K562 (cell line): ENCODE results near the gene TMPO. TPM values are rescaled to one million over a fixed set of nuclear protein-coding genes. Genes with fewer than 3 reads are reported as not detected.

Experiments used
- ATF7 ChIP-seq: fragments of 450-650 bp; IDR thresholded peaks from 2 replicates; pipeline ENCODE4 v1.7.1; 2014; ENCODE audit warnings: mild to moderate bottlenecking, moderate library complexity
- ELF1 ChIP-seq: fragments of 200-800 bp; sonication (Bioruptor generic); IDR thresholded peaks from 2 replicates; pipeline ENCODE4 v1.6.1; 2016; ENCODE audit warnings: missing genetic modification characterization, missing compliant biosample characterization
- ETS1 ChIP-seq: conservative IDR thresholded peaks from 2 replicates; pipeline ENCODE4 v1.6.1; 2011; ENCODE audit warnings: low read depth, mild to moderate bottlenecking, low read length; ENCODE audit not compliant: control insufficient read depth
- JUND ChIP-seq, 2 experiments: IDR thresholded peaks; 2 replicates in 1 of 2; 3 replicates in 1 of 2; pipeline ENCODE4 v1.6.1; 2011; ENCODE audit warnings: borderline replicate concordance in 2 of 2, low read depth in 2 of 2, low read length in 2 of 2, improper control_type of control experiment in 1 of 2, missing biosample characterization in 1 of 2, missing genetic modification characterization in 1 of 2, missing genetic modification reagents in 1 of 2
- KDM4B ChIP-seq, 2 experiments: fragments of 450-650 bp in 1 of 2; sonication (generic) in 1 of 2; IDR thresholded peaks; 2 replicates each; pipeline ENCODE4 v1.6.1; 2016 to 2017; ENCODE audit warnings: borderline replicate concordance in 2 of 2, antibody characterized with exemption in 1 of 2, low read depth in 1 of 2, mild to moderate bottlenecking in 1 of 2
- L3MBTL2 ChIP-seq: fragments of 450-650 bp; IDR thresholded peaks from 2 replicates; pipeline ENCODE4 v1.6.1; 2016; ENCODE audit warnings: mild to moderate bottlenecking, moderate library complexity
- MED1 ChIP-seq: sonication (generic); formaldehyde crosslinking; IDR thresholded peaks from 2 replicates; pipeline ENCODE4 v1.8.1; 2023; ENCODE audit warnings: missing genetic modification reagents, borderline replicate concordance
- ZNF134 ChIP-seq: fragments of 250-450 bp; sonication (Bioruptor Pico); conservative IDR thresholded peaks from 2 replicates; pipeline ENCODE4 v1.4.0; 2020
- polyA plus RNA-seq, 8 experiments: library from polyadenylated mRNA; depleted of rRNA in 4 of 8; stranded (reverse) in 5 of 8; unstranded in 3 of 8; fragments of >200 nt; fragmentation: Nextera tagmentation in 2 of 8; fragmentation: Illumina TruSeq in 1 of 8; extraction: Ambion mirVana in 2 of 8; extraction: Trizol in 1 of 8; gene quantifications; 2 replicates each; pipeline versions ENCODE4 v1.2.1 to v1.2.3, GENCODE V29; 2011 to 2014; ENCODE audit warnings: inconsistent platforms in 1 of 8, missing spikeins in 1 of 8
- total RNA-seq, 7 experiments: library from RNA; depleted of rRNA in 6 of 7; stranded (reverse); fragments of >200 nt in 6 of 7; fragmentation: Illumina TruSeq in 2 of 7; extraction: Trizol in 2 of 7; gene quantifications; 2 replicates each; pipeline versions ENCODE4 v1.2.1 to v1.2.3, GENCODE V29; 2011 to 2021; ENCODE audit warnings: low replicate concordance in 1 of 7
- TF ChIP-seq, protein P1 (sequence below), 3 experiments: IDR thresholded peaks in 2 of 3; conservative IDR thresholded peaks in 1 of 3; 2 replicates each; pipeline ENCODE4 v1.5.1; 2011 to 2012; ENCODE audit warnings: low read length in 3 of 3, mild to moderate bottlenecking in 3 of 3, control low read depth in 2 of 3, improper control_type of control experiment in 1 of 3, inconsistent platforms in 1 of 3, low read depth in 1 of 3, mixed read lengths in 1 of 3, moderate library complexity in 1 of 3; ENCODE audit not compliant: insufficient read depth in 2 of 3
- TF ChIP-seq, protein P2 (sequence below): fragments of 250-450 bp; sonication (Bioruptor Pico); IDR thresholded peaks from 2 replicates; pipeline ENCODE4 v1.5.0; 2021

TMPO gene
- total and polyA plus RNA-seq, 9 of the 15 experiments (the other 6 are each of a cell fraction or from before 2014, with no cell fraction given), result 62.1 to 263 (median 182) TPM

- TF ChIP-seq, protein P1, sequence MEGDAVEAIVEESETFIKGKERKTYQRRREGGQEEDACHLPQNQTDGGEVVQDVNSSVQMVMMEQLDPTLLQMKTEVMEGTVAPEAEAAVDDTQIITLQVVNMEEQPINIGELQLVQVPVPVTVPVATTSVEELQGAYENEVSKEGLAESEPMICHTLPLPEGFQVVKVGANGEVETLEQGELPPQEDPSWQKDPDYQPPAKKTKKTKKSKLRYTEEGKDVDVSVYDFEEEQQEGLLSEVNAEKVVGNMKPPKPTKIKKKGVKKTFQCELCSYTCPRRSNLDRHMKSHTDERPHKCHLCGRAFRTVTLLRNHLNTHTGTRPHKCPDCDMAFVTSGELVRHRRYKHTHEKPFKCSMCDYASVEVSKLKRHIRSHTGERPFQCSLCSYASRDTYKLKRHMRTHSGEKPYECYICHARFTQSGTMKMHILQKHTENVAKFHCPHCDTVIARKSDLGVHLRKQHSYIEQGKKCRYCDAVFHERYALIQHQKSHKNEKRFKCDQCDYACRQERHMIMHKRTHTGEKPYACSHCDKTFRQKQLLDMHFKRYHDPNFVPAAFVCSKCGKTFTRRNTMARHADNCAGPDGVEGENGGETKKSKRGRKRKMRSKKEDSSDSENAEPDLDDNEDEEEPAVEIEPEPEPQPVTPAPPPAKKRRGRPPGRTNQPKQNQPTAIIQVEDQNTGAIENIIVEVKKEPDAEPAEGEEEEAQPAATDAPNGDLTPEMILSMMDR (IDR thresholded peaks at IDR 0.05 in 2 of 3, conservative IDR thresholded peaks at IDR 0.05 in 1 of 3; ENCODE audit: insufficient read depth in 2 of 3, low read depth in 1 of 3, low read length in 3 of 3), result peak; percentile 87 to 90 (median 88)
- peak; percentile 72 for TF ChIP-seq ELF1 (tag)
- 0 out of 2 replicates have a peak, but pooled peaks have one; percentile 11 for TF ChIP-seq JUND (IDR thresholded peaks at IDR 0.05; ENCODE audit: borderline replicate concordance, low read depth, low read length)
- no peak; the same call in 2 of the 3 replicates for TF ChIP-seq JUND (tag; IDR thresholded peaks at IDR 0.05; ENCODE audit: borderline replicate concordance, low read depth, low read length)
- no peak for TF ChIP-seq MED1 (CRISPR knock-in tag)
- 0 out of 2 replicates have a peak, but pooled peaks have one; percentile 29 for TF ChIP-seq L3MBTL2
- TF ChIP-seq, protein P2, sequence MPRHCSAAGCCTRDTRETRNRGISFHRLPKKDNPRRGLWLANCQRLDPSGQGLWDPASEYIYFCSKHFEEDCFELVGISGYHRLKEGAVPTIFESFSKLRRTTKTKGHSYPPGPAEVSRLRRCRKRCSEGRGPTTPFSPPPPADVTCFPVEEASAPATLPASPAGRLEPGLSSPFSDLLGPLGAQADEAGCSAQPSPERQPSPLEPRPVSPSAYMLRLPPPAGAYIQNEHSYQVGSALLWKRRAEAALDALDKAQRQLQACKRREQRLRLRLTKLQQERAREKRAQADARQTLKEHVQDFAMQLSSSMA (CRISPR knock-in tag), result no peak
- peak; percentile 46; the same call in 1 of the 2 replicates for TF ChIP-seq ATF7
- TF ChIP-seq KDM4B (IDR thresholded peaks at IDR 0.05; ENCODE audit: borderline replicate concordance in 2 of 2, low read depth in 1 of 2), result no peak
- TF ChIP-seq ETS1, result no peak
- TF ChIP-seq ZNF134, result no peak
Measured at GRCh38 chr12:98490501-98491453, 24.6 kb upstream of the TMPO start (continued).
